Measurements from ENCODE around the gene ATP9B.

GRCh38 chr18:79332646-79333045 is 263.5 kb downstream of the ATP9B start:
- TF ChIP-seq POLR2A (IDR thresholded peaks at IDR 0.05; ENCODE audit: low read length) (no peak), GATA1 (IDR thresholded peaks at IDR 0.05; ENCODE audit: low read depth, low read length) (no peak)
